HuH-7.5 (cell line): Measurements from ENCODE around the gene DNAJB11.
"Not testable (repeated sequence)": the region's sequence is repeated elsewhere in the genome, so short reads cannot be mapped to it uniquely, and the experiment has no call there.

Experiments used
- DNase-seq: peaks from one replicate; pipeline ENCODE4 v3.0.0; 2011; ENCODE audit warnings: low spot score

Gene DNAJB11

DNA sequence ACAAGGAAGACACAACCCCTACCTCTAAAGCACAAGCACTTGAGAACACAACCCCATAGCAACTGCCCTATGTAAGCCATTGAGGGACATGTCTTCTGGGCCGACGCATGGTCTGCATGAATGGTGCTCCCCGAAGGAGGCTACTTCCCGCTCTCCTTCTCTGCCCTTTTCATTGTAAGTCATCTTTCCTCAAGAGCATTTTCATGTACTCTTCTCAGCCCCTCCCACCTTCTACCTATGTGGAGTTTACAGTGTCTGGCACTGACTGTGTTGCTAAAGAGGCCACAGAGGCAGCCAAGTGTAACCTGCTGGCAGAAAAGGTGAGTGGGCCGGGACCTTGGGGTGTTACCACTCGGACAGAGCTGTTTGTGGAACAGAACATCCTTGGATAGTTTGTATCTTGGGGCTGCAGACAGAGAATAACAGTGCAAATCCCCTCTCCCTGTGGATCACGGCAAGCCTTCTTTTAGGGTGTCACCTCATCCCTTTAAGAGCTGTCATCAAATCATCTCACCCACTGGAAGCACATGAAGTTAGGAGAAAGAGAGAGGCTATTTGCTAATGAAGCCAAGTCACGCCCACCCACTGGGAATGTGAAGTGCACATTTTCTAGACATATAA lies 47.9 kb downstream of the DNAJB11 start:
- no peak for DNase-seq

DNA sequence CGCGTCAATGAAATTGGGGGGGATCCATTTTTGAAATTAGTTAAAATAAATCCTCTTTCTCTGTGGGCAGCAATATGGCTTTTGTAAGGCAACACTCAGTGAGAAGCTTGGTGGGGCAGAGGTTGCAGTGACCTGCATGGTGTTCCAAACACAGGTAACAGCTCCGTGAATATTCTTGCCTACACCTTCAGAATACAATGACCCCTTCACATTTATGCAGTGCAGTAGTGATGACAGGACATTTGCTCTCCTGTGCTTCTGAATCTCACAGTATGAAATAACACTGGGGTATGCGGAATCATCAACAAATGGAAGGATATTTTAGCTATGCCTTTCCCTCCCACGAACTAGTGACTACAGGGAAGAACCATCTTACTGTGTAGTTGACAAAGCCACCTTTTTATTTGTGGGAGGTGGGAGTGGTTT lies 49.3 kb downstream of the DNAJB11 start:
- no peak for DNase-seq

DNA sequence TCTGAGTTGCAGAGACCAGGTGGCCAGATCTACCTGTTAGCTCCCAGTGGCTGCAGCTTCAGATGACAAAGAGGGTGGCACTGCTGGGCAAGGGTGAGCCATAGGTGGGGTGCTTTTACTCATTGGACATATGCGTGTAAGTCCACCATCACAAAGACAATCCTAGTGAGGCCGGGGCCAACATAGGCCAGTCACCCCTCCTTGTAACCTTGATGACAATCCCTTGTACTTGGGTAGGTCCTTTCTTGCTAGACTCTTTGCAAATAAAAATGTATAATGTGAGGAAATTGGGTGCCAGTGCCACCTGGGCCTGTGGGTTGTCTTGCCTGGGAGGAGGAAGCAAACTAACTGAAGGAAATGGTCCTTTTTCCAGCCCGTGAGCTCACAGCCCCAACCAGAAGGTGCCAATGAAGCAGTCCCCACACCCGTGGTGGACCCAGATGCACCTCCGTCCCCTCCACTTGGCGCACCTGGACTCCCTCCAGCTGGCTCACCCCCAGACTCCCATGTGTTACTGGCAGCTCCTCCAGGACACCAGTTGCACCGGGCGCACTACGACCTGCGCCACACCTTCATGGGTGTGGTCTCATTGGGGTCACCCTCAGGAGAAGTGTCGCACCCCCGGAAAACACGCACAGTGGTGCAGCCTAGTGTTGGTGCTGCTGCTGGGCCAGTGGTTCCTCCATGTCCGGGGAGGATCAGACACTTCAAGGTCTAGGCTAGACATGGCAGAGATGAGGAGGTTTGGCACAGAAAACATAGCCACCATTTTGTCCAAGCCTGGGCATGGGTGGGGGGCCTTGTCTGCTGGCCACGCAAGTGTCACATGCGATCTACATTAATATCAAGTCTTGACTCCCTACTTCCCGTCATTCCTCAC lies 49.9 kb downstream of the DNAJB11 start:
- DNase-seq, result no peak

DNA sequence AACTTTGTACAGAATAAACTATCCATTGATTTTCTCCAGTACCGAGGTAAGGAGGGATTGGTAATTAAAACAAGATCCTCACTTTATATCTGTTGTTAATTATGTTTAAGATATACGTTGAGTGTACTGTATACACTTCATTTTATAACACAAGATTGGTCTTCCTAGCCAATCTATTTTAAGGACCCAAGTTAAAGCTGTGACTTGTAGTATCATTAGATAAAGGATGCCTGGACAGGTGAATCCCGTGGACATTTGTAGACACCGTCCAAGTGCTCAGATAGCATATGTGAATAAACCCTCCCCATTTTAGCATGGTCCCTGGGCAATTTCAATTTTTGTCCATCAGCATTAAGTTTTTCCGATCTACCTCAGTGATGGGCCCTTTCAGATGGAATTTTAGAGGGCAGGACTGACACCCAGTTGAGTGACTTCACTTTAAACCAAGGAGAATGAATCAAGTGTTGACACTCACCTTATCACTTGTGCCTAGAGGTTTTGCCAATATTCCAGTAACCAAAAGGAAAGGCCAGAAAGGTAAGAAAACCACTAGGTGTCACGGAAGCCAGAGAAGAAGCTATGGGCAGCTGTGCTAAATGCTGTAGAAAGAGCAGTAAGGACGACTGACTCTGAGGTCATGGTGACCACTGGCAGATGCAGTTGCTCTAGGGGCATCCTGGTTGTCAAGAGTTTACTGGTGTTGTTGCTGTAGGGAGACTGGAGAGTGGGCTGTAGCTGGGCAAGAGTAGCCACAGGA lies 51.6 kb downstream of the DNAJB11 start:
- no peak for DNase-seq

- DNase-seq, result no peak
Measured at GRCh38 chr3:186622651-186623310, 52.3 kb downstream of the DNAJB11 start.

DNA sequence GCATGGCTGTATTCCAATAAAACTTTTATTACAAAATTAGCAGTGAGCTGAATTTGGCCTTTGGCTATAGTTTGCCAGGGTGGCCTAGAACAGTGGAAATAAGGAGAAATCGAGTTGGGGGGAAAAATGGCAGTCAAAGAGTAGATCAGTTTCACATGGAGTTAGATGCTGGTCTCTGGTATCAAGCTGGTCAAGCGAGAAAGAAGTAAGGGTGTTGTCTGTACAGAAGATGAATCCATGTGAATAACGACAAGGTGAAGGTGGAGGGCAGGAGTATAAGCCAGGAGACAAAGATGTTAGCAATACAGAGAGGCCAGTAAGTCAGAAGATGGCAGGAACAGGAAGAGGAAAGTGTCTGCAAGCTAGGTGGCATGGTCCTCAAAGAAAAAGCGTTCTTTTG lies 54.1 kb downstream of the DNAJB11 start:
- no peak for DNase-seq

DNA sequence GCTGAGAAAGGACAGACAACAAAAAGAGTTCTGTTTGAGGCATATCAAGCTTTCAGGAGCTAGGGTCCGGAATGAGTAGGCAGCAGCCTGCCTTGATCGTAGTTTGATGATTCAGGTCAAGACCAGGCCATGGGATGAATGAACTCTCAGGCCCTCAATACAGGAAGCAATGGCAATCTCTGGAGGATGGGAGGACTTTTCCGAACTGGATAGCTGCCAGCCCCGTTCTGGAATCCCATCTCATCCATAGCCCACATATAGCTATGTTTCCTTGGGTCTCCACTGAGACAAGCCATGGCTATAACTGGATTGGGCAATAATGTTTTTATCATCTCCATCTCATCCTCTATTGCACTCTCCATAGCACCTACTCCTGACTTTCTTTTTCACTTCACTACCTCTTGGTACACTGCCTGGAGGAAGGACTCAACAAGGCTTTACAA lies 55.1 kb downstream of the DNAJB11 start:
- no peak for DNase-seq

- no peak for DNase-seq
Measured at GRCh38 chr3:186626254-186626847, 55.8 kb downstream of the DNAJB11 start.

DNA sequence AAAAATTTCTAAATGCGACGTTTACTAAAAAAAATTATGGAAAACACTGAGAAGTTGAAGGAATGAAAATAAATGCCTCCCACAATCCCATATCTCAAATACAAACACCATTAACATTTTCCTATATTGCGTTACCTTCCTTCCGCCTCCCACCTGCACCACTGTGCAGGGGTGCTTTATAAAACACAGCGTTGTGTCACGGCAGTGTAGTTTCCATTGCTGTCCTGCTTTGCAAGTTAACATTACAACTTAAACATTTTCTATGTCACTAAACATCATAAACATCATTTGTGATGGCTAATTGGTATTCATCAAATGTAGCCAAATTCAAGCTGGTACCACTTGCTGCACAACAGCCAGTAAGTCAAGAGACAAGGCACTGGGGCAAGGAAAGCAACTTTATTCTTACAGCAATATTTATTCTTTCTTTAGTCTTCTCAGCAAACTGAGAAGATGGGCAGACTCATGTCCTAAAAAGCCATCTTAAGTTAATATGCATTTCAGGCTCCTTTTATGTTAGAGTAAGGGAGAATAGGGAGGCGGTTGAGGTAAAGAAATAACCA lies 57.4 kb downstream of the DNAJB11 start:
- no peak for DNase-seq

- DNase-seq, result no peak
Measured at GRCh38 chr3:186628756-186629155, 58.2 kb downstream of the DNAJB11 start.

- DNase-seq, result no peak
Measured at GRCh38 chr3:186630950-186631641, 60.6 kb downstream of the DNAJB11 start.

DNA sequence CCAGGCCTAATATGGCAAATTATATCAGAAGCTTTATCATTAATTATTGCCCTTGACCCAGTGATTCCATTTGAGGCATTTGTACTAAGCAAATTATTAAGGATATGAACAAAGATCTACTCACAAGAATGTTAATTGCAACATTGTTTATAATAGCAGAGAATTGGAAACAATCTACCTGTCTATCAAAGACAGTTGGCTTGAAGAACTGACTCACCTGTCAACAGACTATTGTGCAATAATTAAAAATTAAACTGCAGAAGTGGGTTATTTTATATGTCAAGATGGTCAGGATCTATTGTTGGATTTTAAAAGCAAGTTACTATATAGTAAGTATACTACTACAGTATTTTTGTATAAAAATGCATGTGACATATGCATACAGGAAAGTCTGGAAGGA lies 63.0 kb downstream of the DNAJB11 start:
- DNase-seq, result no peak

DNA sequence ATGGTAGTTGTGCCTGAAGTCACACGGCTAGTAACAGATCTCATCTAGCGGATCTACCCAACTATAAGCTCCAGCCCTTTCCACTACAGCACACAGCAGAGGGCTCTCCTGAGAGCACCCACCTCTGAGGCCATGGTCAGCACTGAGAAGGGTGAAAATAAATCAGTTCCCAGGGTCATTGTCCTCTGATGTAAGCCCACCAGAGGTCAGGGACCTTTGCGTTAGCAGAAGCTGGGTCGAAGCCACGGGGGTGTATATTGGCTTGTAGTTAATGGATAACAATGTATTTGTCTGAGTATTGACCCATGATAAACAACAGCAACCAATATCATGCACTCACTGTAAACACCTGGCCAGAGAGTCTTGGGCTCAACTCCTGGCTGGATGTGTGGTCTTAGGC lies 63.7 kb downstream of the DNAJB11 start:
- DNase-seq, result not testable (repeated sequence)
